Measurements from ENCODE around the gene TTN.

DNA sequence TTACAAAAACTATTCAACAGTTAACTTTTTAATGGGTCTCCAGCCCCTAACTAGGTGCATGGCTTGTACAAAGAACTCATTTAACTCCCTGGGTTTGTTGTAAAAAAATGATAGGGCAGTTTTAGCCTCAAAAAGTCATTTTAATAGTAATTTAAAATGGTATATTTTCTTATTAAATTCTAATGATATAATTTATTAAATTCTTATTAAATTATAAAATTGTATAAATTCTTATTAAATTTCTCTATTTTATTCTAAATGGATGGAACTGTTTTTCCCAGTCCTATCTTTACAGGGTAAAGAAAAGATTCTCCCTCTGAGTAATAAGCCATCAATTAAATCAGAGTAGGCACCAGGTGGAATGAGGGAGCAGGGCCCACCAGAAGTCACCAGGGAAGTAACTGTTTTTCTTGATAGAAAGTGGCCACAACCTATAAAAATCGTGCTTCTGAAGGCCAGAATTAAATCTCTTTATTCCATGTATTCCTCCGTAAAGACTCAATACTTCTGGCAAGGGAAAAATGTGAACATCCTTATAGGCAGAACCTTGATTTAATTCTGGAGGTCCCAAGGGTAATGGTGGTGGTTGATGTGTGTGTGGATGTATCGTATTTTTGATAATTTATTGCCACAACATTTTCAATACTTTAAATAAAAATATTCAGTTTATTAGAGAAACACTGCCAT is 329.6 kb downstream of the TTN start:
- TF ChIP-seq, protein P1, sequence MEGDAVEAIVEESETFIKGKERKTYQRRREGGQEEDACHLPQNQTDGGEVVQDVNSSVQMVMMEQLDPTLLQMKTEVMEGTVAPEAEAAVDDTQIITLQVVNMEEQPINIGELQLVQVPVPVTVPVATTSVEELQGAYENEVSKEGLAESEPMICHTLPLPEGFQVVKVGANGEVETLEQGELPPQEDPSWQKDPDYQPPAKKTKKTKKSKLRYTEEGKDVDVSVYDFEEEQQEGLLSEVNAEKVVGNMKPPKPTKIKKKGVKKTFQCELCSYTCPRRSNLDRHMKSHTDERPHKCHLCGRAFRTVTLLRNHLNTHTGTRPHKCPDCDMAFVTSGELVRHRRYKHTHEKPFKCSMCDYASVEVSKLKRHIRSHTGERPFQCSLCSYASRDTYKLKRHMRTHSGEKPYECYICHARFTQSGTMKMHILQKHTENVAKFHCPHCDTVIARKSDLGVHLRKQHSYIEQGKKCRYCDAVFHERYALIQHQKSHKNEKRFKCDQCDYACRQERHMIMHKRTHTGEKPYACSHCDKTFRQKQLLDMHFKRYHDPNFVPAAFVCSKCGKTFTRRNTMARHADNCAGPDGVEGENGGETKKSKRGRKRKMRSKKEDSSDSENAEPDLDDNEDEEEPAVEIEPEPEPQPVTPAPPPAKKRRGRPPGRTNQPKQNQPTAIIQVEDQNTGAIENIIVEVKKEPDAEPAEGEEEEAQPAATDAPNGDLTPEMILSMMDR (IDR thresholded peaks at IDR 0.05), result no peak
- no peak for TF ChIP-seq POLR2A (IDR thresholded peaks at IDR 0.05)
